GM13976 (cell line): Measurements from ENCODE around the gene SAV1.

Source experiments
- DNase-seq: peaks from one replicate; pipeline ENCODE4 v3.0.0; 2012; ENCODE audit warnings: low spot score
- in situ Hi-C: fragments of 300-500 bp; cut with MboI; formaldehyde crosslinking; loops from one replicate; pipeline ENCODE4 v1.12.0; 2022; ENCODE audit warnings: low sequenced_read_pairs, mixed read lengths, inconsistent platforms; ENCODE audit not compliant: unreplicated experiment
- TF ChIP-seq, protein P1 (sequence below): IDR thresholded peaks from 2 replicates; pipeline ENCODE4 v1.5.1; 2012; ENCODE audit warnings: borderline replicate concordance, mild to moderate bottlenecking; ENCODE audit not compliant: insufficient read depth; ENCODE audit errors: extremely low read depth, missing control alignments, control extremely low read depth

Gene SAV1

DNA sequence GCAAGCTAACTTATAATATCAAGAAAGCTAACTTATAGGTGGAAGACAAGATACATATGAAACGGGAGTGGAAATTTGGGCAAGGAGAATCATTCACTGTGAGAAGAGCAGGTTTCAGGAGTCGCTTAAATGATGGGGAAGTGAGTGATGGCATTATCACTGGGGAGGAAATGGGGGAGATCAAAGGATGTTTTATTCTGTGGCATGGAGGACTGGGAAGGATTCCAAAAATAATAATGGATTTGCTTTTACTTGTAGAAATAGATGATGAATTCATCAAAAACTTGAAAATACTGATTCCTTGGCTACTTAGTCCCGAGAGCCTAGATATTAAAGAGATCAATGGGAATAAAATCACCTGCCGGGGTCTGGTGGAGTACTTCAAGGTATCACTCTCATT lies 47.8 kb downstream of the SAV1 start:
- in situ Hi-C loops: loop anchor here (25.0 kb wide), 1 partner anchor 242 kb away; the partner anchor contains the start of gene ABHD12B
- TF ChIP-seq, protein P1, sequence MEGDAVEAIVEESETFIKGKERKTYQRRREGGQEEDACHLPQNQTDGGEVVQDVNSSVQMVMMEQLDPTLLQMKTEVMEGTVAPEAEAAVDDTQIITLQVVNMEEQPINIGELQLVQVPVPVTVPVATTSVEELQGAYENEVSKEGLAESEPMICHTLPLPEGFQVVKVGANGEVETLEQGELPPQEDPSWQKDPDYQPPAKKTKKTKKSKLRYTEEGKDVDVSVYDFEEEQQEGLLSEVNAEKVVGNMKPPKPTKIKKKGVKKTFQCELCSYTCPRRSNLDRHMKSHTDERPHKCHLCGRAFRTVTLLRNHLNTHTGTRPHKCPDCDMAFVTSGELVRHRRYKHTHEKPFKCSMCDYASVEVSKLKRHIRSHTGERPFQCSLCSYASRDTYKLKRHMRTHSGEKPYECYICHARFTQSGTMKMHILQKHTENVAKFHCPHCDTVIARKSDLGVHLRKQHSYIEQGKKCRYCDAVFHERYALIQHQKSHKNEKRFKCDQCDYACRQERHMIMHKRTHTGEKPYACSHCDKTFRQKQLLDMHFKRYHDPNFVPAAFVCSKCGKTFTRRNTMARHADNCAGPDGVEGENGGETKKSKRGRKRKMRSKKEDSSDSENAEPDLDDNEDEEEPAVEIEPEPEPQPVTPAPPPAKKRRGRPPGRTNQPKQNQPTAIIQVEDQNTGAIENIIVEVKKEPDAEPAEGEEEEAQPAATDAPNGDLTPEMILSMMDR: no peak
- DNase-seq: no peak

DNA sequence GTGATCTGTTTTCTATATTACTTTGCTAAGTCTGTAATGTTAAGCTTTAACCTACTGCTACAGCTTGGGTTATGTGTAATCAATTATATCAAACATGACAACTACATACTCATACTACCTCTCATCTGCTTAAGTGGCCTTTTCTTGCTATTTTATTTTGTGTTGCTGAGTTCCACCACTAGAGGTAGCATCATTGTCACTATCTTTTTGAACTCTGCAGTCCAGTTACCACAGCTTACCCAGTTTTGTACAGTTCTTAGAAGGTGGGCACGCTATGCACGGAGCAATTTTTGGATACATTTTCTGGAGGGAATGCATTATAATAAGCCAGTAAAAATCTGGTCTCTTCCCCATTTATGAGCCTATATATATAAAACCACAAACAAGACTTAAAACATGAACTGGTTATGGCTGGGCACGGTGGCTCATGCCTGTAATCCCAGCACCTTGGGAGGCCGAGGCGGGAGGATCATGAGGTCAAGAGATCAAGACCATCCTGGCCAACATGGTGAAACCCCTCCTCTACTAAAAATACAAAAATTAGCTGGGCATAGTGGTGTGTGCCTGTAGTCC lies 48.5 kb downstream of the SAV1 start:
- peak; percentile 43 for DNase-seq
- in situ Hi-C loops: loop anchor here (25.0 kb wide), 1 partner anchor 243 kb away; the partner anchor contains the start of gene ABHD12B
- TF ChIP-seq, protein P1: peak; percentile 26

DNA sequence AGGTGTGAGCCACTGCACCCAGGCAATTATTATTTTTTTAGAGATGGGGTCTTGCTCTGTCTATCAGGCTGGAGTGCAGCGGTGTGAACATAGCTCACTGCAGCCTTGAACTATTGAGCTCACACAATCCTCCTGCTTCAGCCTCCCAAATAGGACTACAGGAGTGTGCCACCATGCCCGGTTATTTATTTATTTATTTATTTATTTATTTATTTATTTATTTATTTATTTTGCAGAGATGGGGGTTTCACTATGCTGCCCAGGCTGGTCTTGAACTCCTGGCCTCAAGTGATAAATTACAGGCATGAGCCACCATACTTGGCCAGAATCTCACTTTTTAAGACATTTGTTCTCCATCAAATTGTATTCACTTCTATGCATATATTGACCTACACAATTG lies 51.8 kb downstream of the SAV1 start:
- in situ Hi-C loops: loop anchor here (25.0 kb wide), 1 partner anchor 246 kb away; the partner anchor contains the start of gene ABHD12B
- no peak for DNase-seq
- TF ChIP-seq, protein P1: no peak

- in situ Hi-C loops: loop anchor here (25.0 kb wide), 1 partner anchor 247 kb away; the partner anchor contains the start of gene ABHD12B
- DNase-seq: no peak
- TF ChIP-seq, protein P1: no peak
Measured at GRCh38 chr14:50615552-50615951, 52.6 kb downstream of the SAV1 start.

DNA sequence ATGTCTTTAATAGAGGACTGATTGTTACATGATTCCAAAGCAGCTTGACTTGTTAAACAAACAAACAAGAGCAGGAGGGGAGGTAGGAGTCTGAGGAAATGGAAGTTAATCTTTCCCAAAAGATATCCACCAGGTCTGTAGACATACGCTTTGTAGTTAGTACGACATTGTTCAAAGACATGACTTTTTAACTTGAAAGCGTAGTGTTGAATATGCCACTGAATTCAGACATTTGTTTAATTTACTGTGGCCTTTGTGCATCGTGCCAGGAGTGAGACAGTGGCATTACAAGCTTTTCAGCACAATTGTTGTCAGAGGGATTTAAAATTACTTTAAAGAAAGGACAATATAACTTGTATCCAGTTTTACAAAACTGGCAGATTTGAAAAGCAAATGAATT lies 53.0 kb downstream of the SAV1 start:
- no peak for DNase-seq
- TF ChIP-seq, protein P1: no peak
- in situ Hi-C loops: loop anchor here (25.0 kb wide), 1 partner anchor 247 kb away; the partner anchor contains the start of gene ABHD12B

DNA sequence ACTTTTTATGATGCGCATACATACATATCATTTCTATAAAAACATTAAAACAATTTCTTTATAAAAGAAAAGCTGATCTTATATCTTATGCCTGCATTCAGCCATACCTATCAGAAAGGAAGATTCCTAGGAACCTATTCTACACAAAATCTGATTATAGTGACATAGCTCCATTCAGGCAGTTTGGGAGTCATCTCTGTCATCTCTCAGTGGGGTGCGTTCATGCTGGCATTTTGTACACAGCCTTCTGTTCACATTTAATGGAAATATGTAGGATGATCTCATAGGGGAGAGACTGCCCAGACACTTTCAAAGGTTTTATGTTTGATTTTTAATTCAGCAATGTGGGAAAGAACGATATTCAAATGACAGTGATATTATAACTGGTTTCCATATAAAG lies 55.3 kb downstream of the SAV1 start:
- no peak for DNase-seq
- TF ChIP-seq, protein P1: no peak
- in situ Hi-C loops: loop anchor here (25.0 kb wide), 1 partner anchor 249 kb away; the partner anchor contains the start of gene ABHD12B

GRCh38 chr14:50610465-50610864 lies 57.6 kb downstream of the SAV1 start:
- no peak for DNase-seq
- in situ Hi-C loops: loop anchor here (25.0 kb wide), 1 partner anchor 252 kb away; the partner anchor contains the start of gene ABHD12B
- TF ChIP-seq, protein P1: no peak
